ENCODE measurements around the gene CKAP2L. TPM values are rescaled to one million over a fixed set of nuclear protein-coding genes. Genes with fewer than 3 reads are reported as not detected.

CKAP2L gene
- total and polyA plus RNA-seq, 9 of the 15 experiments (the other 6 are each of a cell fraction or from before 2014, with no cell fraction given): 10.4 to 21.9 (median 14.2) TPM

DNA sequence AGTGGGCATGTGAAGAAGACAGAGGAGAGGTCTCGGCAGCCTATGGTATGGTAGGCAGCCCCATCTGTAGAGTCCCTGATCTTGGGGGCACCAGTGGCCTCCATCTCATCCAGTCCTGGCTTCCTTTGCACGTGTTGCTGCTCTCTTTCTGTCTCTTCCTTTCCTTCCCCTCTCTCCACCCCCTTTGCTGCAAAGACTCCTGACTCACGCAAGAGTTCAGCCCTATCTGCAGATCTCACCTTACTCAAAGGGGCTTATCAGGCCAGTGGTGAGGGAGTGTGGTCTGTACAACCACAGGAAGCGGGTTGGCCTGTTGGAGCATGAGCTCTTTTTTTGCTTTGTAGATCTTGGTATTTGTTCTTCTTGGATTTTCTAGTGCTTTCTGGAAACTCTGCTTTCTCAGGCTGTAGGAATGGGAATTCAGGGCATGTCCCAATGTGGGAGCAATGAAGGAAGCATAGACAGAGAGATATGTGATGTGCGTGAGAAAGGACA lies 58.2 kb downstream of the CKAP2L start (continued):
- TF ChIP-seq ATF1 (CRISPR knock-in tag; IDR thresholded peaks at IDR 0.05): no peak
- TF ChIP-seq ATF1 (tag; IDR thresholded peaks at IDR 0.05): peak; percentile 68
- TF ChIP-seq ZNF121 (CRISPR knock-in tag; conservative IDR thresholded peaks at IDR 0.05): no peak
- TF ChIP-seq, protein P1, sequence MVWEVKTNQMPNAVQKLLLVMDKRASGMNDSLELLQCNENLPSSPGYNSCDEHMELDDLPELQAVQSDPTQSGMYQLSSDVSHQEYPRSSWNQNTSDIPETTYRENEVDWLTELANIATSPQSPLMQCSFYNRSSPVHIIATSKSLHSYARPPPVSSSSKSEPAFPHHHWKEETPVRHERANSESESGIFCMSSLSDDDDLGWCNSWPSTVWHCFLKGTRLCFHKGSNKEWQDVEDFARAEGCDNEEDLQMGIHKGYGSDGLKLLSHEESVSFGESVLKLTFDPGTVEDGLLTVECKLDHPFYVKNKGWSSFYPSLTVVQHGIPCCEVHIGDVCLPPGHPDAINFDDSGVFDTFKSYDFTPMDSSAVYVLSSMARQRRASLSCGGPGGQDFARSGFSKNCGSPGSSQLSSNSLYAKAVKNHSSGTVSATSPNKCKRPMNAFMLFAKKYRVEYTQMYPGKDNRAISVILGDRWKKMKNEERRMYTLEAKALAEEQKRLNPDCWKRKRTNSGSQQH (CRISPR knock-in tag; IDR thresholded peaks at IDR 0.05): peak; percentile 85; the same call in 1 of the 2 replicates
- TF ChIP-seq, protein P2, sequence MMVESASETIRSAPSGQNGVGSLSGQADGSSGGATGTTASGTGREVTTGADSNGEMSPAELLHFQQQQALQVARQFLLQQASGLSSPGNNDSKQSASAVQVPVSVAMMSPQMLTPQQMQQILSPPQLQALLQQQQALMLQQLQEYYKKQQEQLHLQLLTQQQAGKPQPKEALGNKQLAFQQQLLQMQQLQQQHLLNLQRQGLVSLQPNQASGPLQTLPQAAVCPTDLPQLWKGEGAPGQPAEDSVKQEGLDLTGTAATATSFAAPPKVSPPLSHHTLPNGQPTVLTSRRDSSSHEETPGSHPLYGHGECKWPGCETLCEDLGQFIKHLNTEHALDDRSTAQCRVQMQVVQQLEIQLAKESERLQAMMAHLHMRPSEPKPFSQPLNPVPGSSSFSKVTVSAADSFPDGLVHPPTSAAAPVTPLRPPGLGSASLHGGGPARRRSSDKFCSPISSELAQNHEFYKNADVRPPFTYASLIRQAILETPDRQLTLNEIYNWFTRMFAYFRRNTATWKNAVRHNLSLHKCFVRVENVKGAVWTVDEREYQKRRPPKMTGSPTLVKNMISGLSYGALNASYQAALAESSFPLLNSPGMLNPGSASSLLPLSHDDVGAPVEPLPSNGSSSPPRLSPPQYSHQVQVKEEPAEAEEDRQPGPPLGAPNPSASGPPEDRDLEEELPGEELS (CRISPR knock-in tag; IDR thresholded peaks at IDR 0.05; ENCODE audit: borderline replicate concordance): no peak
- no peak for TF ChIP-seq ZNF174 (CRISPR knock-in tag; IDR thresholded peaks at IDR 0.05)
- TF ChIP-seq, protein P3, sequence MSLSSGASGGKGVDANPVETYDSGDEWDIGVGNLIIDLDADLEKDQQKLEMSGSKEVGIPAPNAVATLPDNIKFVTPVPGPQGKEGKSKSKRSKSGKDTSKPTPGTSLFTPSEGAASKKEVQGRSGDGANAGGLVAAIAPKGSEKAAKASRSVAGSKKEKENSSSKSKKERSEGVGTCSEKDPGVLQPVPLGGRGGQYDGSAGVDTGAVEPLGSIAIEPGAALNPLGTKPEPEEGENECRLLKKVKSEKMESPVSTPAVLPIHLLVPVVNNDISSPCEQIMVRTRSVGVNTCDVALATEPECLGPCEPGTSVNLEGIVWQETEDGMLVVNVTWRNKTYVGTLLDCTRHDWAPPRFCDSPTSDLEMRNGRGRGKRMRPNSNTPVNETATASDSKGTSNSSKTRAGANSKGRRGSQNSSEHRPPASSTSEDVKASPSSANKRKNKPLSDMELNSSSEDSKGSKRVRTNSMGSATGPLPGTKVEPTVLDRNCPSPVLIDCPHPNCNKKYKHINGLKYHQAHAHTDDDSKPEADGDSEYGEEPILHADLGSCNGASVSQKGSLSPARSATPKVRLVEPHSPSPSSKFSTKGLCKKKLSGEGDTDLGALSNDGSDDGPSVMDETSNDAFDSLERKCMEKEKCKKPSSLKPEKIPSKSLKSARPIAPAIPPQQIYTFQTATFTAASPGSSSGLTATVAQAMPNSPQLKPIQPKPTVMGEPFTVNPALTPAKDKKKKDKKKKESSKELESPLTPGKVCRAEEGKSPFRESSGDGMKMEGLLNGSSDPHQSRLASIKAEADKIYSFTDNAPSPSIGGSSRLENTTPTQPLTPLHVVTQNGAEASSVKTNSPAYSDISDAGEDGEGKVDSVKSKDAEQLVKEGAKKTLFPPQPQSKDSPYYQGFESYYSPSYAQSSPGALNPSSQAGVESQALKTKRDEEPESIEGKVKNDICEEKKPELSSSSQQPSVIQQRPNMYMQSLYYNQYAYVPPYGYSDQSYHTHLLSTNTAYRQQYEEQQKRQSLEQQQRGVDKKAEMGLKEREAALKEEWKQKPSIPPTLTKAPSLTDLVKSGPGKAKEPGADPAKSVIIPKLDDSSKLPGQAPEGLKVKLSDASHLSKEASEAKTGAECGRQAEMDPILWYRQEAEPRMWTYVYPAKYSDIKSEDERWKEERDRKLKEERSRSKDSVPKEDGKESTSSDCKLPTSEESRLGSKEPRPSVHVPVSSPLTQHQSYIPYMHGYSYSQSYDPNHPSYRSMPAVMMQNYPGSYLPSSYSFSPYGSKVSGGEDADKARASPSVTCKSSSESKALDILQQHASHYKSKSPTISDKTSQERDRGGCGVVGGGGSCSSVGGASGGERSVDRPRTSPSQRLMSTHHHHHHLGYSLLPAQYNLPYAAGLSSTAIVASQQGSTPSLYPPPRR (CRISPR knock-in tag; IDR thresholded peaks at IDR 0.05; ENCODE audit: borderline replicate concordance): 0 out of 2 replicates have a peak, but pooled peaks have one; percentile 59
- no peak for TF ChIP-seq MCM5 (IDR thresholded peaks at IDR 0.05; ENCODE audit: low read depth)
- peak; percentile 96 for TF ChIP-seq TCF7 (IDR thresholded peaks at IDR 0.05; ENCODE audit: borderline replicate concordance)
- peak; percentile 70; the same call in 1 of the 2 replicates for TF ChIP-seq SP1 (CRISPR knock-in tag; IDR thresholded peaks at IDR 0.05)
- 0 out of 2 replicates have a peak, but pooled peaks have one; percentile 46 for TF ChIP-seq E2F3 (CRISPR knock-in tag; IDR thresholded peaks at IDR 0.05)
- TF ChIP-seq FOXA3 (CRISPR knock-in tag; conservative IDR thresholded peaks at IDR 0.05 in 1 of 2, IDR thresholded peaks at IDR 0.05 in 1 of 2): peak in 1 of 2 experiments; percentile 21; a peak in 1 of 4 replicates
- TF ChIP-seq POLR2G (IDR thresholded peaks at IDR 0.05; ENCODE audit: low read depth, low read length): no peak
- TF ChIP-seq SMC3 (conservative IDR thresholded peaks at IDR 0.05; ENCODE audit: insufficient read depth, low read depth, low read length): no peak
- TF ChIP-seq HEY1 (CRISPR knock-in tag; IDR thresholded peaks at IDR 0.05; ENCODE audit: borderline replicate concordance): peak; percentile 94
- TF ChIP-seq ELF1 (tag; IDR thresholded peaks at IDR 0.05): peak; percentile 65; the same call in 1 of the 2 replicates
- peak; percentile 94 for TF ChIP-seq L3MBTL2 (IDR thresholded peaks at IDR 0.05)
- no peak for TF ChIP-seq POLR3G (IDR thresholded peaks at IDR 0.05; ENCODE audit: extremely low read depth, insufficient read length, insufficient replicate concordance)
- TF ChIP-seq NFATC3 (IDR thresholded peaks at IDR 0.05): peak; percentile 75; the same call in 1 of the 2 replicates
- TF ChIP-seq EGR1 (conservative IDR thresholded peaks at IDR 0.05): peak; percentile 55; the same call in 1 of the 2 replicates
- peak; percentile 89 for TF ChIP-seq HDAC3 (IDR thresholded peaks at IDR 0.05; ENCODE audit: borderline replicate concordance, partially characterized antibody)
- no peak for TF ChIP-seq XRCC5 (IDR thresholded peaks at IDR 0.05; ENCODE audit: low read depth, low read length)
